Testis (tissue), 2 donors: Measurements from ENCODE around the gene FMNL2.

Experiments used
- POLR2A ChIP-seq: fragments of 450-650 bp; IDR thresholded peaks from one replicate; pipeline ENCODE4 v1.6.1; 2017; ENCODE audit warnings: antibody characterized with exemption, mild to moderate bottlenecking, moderate library complexity
- TF ChIP-seq, protein P1 (sequence below), 3 experiments: fragments of 450-650 bp in 2 of 3; fragments of 200-600 bp in 1 of 3; sonication (generic) in 1 of 3; IDR thresholded peaks; one replicate each; pipeline ENCODE4 v1.5.1; 2016 to 2019; ENCODE audit warnings: antibody characterized with exemption in 3 of 3, mild to moderate bottlenecking in 2 of 3, moderate library complexity in 1 of 3

DNA sequence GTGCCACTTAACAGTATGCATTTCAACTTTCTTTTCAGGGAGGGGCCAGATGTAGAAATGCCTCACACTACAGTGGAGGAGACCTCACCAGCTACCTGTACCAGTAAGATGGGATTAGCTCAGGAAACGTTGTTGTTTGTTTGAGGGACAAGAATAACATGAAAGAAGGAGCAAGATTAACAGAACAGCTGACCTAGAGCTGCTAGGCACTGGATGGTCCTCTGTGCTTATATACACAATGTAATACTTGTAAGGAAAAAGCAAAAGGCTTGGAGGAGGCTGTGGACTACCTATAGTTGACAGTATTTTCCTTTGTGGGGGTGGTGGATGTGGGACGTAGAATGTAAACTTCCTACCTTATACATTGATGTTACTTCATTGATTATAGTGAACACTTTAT lies 154.4 kb downstream of the FMNL2 start:
- TF ChIP-seq, protein P1, sequence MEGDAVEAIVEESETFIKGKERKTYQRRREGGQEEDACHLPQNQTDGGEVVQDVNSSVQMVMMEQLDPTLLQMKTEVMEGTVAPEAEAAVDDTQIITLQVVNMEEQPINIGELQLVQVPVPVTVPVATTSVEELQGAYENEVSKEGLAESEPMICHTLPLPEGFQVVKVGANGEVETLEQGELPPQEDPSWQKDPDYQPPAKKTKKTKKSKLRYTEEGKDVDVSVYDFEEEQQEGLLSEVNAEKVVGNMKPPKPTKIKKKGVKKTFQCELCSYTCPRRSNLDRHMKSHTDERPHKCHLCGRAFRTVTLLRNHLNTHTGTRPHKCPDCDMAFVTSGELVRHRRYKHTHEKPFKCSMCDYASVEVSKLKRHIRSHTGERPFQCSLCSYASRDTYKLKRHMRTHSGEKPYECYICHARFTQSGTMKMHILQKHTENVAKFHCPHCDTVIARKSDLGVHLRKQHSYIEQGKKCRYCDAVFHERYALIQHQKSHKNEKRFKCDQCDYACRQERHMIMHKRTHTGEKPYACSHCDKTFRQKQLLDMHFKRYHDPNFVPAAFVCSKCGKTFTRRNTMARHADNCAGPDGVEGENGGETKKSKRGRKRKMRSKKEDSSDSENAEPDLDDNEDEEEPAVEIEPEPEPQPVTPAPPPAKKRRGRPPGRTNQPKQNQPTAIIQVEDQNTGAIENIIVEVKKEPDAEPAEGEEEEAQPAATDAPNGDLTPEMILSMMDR (IDR thresholded peaks at IDR 0.05): no peak
- no peak for TF ChIP-seq POLR2A
